HG03571 (cell line): Measurements from ENCODE around the gene FCER2.

ENCODE experiments used
- ATAC-seq: cut with Tn5 transposase; IDR thresholded peaks from one replicate; pipeline ENCODE4 v1.9.1; 2021; ENCODE audit not compliant: unreplicated experiment

Gene FCER2

GRCh38 chr19:7734220-7735203, 32.6 kb upstream of the FCER2 start:
- no peak for ATAC-seq

GRCh38 chr19:7733376-7733775, 31.4 kb upstream of the FCER2 start:
- ATAC-seq, result no peak

- no peak for ATAC-seq
These were observed 30.1 kb upstream of the FCER2 start, which contains the start of gene CLEC4G for GRCh38 chr19:7732045-7732444. CLEC4G (minus strand) TSS chr19:7732110; CDS start chr19:7732102, 8 bp downstream.

- no peak for ATAC-seq
These were observed 29.7 kb upstream of the FCER2 start for GRCh38 chr19:7731615-7732014.

- no peak for ATAC-seq
These were observed 29.3 kb upstream of the FCER2 start for GRCh38 chr19:7731218-7731595.

GRCh38 chr19:7730286-7731217, 28.6 kb upstream of the FCER2 start:
- ATAC-seq, result no peak

- no peak for ATAC-seq
These were observed 27.9 kb upstream of the FCER2 start for GRCh38 chr19:7729831-7730285.

- no peak for ATAC-seq
These were observed 27.3 kb upstream of the FCER2 start for GRCh38 chr19:7729211-7729610.

- no peak for ATAC-seq
These were observed 23.9 kb upstream of the FCER2 start for GRCh38 chr19:7725791-7726190.

- ATAC-seq, result peak; percentile 65
These were observed 20.3 kb upstream of the FCER2 start for GRCh38 chr19:7722231-7722651.

GRCh38 chr19:7720351-7720750, 18.4 kb upstream of the FCER2 start:
- ATAC-seq, result no peak

GRCh38 chr19:7718668-7719067, 16.7 kb upstream of the FCER2 start:
- no peak for ATAC-seq

- ATAC-seq, result no peak
These were observed 14.8 kb upstream of the FCER2 start for GRCh38 chr19:7716762-7717161.

GRCh38 chr19:7715671-7716070, 13.7 kb upstream of the FCER2 start:
- ATAC-seq, result no peak

GRCh38 chr19:7710616-7711015, 8.7 kb upstream of the FCER2 start:
- ATAC-seq, result no peak

- no peak for ATAC-seq
These were observed 8.1 kb upstream of the FCER2 start for GRCh38 chr19:7709932-7710460.

GRCh38 chr19:7706955-7707456, 5.1 kb upstream of the FCER2 start:
- ATAC-seq, result no peak

- no peak for ATAC-seq
These were observed 4.4 kb upstream of the FCER2 start for GRCh38 chr19:7706188-7706954.

- ATAC-seq, result peak; percentile 39
These were observed 3.7 kb upstream of the FCER2 start for GRCh38 chr19:7705387-7706187.
